ENCODE results near the gene PRDM2. TPM values are rescaled to one million over a fixed set of nuclear protein-coding genes. Genes with fewer than 3 reads are reported as not detected.
A peak's percentile ranks its signal among the peaks of the same experiment; 100 is the strongest.

Gene PRDM2
- total RNA-seq, 2 donors from 2014 or later, result 43.0 to 45.4 TPM

DNA sequence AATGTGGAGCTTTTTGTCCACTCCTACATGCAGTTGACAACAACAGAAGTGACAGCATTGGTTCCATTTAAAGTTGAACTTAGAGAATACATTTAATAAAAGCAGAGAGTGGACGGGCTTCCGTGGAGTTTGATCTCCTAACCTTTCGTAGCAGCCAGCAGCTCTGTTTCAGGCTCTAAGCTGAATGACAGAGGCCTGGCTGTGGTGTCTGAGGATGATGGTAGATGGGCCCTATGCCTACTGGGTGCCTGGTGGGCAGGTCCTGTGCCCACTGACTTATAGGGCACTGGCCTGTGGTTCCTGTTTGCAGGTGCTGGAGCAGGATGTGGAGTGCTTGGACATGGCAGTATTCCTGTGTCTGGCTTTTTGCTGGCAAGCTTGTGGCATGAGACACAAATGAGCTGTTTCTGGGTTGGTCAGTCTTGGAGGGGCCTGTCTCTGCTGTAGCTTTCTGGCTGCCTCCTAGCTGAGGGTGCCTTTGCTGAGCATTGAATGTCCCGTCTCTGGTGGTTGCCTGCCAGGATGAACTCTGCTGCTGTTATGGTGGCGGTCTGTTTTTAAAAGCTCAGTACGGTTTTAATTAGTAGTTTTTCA, 54.6 kb downstream of the PRDM2 start:
- Histone ChIP-seq H3K27me3 (replicated peaks; ENCODE audit: insufficient read depth) (no peaks in the 10 kb centered on the region), H3K27ac (peak overlapping the region; percentile 27 to 34), H3K4me1 (ENCODE audit: control insufficient read depth in 1 of 2, low read depth in 2 of 2) (peaks cover 70 to 82% of the 10 kb centered on the region in 2 donors)

DNA sequence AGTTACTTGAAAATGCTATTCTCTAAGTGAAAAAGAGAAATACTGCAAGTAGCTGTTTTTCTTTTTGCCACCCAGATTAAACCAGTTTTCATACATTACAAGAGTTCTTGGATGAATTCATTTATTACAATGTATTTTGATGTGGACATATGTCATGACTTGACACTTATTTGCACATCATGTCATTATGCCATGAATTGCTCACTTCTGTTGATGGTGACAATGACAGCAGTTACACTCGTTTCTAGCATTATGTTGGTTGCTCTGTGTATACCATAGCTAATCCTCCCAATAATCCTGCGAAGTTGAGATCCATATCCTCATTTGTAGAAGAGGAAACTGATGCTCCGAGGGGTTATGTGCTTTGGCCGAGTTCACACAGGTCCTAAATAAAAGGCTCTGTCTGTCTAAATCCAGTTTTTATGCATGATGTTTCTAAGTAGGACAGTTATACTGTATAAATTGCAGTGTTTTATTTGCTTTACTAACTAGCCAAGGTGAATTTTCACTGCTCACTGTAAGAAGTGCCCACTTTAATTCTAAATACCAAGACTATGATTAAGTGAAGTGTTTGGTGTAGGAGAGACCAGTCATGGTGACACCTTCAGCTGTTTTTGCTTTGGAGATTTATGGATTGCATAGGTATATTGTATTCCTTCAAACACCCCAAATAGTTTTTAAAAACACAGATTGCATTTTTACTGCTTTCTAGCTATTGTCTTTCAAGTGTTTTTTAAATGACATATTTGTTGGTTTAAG, 56.7 kb downstream of the PRDM2 start:
- Histone ChIP-seq H3K27ac (peak overlapping the region in 1 of 2 donors; percentile 40), H3K27me3 (replicated peaks; ENCODE audit: insufficient read depth) (no peaks in the 10 kb centered on the region), H3K36me3 (no peaks in the 10 kb centered on the region), H3K9me3 (no peaks in the 10 kb centered on the region), H3K4me3 (peak overlapping the region; percentile 21), H3K4me1 (ENCODE audit: control insufficient read depth in 1 of 2, low read depth in 2 of 2) (peaks cover 55 to 82% of the 10 kb centered on the region in 2 donors)
- TF ChIP-seq, protein P1, sequence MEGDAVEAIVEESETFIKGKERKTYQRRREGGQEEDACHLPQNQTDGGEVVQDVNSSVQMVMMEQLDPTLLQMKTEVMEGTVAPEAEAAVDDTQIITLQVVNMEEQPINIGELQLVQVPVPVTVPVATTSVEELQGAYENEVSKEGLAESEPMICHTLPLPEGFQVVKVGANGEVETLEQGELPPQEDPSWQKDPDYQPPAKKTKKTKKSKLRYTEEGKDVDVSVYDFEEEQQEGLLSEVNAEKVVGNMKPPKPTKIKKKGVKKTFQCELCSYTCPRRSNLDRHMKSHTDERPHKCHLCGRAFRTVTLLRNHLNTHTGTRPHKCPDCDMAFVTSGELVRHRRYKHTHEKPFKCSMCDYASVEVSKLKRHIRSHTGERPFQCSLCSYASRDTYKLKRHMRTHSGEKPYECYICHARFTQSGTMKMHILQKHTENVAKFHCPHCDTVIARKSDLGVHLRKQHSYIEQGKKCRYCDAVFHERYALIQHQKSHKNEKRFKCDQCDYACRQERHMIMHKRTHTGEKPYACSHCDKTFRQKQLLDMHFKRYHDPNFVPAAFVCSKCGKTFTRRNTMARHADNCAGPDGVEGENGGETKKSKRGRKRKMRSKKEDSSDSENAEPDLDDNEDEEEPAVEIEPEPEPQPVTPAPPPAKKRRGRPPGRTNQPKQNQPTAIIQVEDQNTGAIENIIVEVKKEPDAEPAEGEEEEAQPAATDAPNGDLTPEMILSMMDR (IDR thresholded peaks at IDR 0.05), result no peak
- ATAC-seq (ENCODE audit: insufficient number of reproducible peaks, low FRiP score, low read depth) (no peak), DNase-seq (ENCODE audit: low spot score) (no peak)

More for the DNA sequence above, 54.6 kb downstream of the PRDM2 start:
- TF ChIP-seq, protein P1 (IDR thresholded peaks at IDR 0.05), result no peak
- no peak for DNase-seq (ENCODE audit: low spot score)
- Histone ChIP-seq H3K4me3 (no peak overlapping the region), H3K36me3 (no peaks in the 10 kb centered on the region), H3K9me3 (no peaks in the 10 kb centered on the region)
- no peak for ATAC-seq (ENCODE audit: insufficient number of reproducible peaks, low FRiP score, low read depth)

DNA sequence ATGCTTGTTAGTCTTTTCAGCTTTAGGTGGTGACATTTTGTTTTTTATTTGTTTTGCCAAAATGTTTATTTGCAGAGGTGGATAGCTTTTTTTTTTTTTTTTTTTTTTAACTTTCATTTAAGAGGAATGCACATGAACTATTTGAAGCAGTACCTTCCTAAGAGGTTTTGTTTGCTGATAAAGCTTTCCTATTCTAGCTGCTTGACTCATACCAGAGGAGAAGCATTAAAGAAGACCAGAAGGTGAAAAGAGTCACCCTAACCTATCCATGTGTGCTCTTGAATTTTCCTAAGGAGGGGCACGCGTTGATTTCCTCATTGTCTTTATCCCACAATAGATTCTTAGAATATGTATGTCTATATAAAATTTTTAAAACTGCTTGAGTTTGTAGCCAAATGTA, 57.7 kb downstream of the PRDM2 start:
- DNase-seq (ENCODE audit: low spot score) (no peak), ATAC-seq (ENCODE audit: insufficient number of reproducible peaks, low FRiP score, low read depth) (no peak)
- TF ChIP-seq, protein P1 (IDR thresholded peaks at IDR 0.05), result no peak
- peaks cover 48 to 78% of the 10 kb centered on the region in 2 donors for H3K4me1 ChIP-seq (ENCODE audit: control insufficient read depth in 1 of 2, low read depth in 2 of 2)
- no peak overlapping the region for H3K4me3 ChIP-seq
- H3K27ac ChIP-seq, result no peak overlapping the region
- H3K36me3 ChIP-seq, result no peaks in the 10 kb centered on the region
- no peaks in the 10 kb centered on the region for H3K9me3 ChIP-seq
- H3K27me3 ChIP-seq (replicated peaks; ENCODE audit: insufficient read depth), result no peaks in the 10 kb centered on the region

DNA sequence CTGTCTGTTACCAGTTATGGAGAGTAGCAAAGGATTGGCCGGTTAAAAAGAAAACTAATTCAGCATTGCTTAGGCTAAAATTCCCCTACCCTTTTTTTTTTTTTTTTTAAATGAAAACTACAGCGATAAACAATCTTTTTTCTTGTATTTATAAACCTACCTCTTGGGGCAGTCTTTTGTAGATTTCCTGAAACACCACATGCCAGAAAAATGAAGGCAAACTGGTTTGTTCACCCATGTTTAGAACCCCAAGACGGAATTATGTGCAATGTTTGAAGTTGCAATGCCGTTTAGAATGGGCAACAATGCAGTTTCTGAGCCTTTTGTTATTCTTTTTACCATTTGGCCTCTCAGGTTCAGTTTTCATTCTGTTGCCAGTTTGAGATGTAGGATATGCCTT, 59.1 kb downstream of the PRDM2 start:
- no peak for ATAC-seq (ENCODE audit: insufficient number of reproducible peaks, low FRiP score, low read depth)
- DNase-seq (ENCODE audit: low spot score), result no peak
- Histone ChIP-seq H3K4me1 (ENCODE audit: control insufficient read depth in 1 of 2, low read depth in 2 of 2) (peaks cover 50 to 77% of the 10 kb centered on the region in 2 donors), H3K4me3 (no peak overlapping the region), H3K27me3 (replicated peaks; ENCODE audit: insufficient read depth) (no peaks in the 10 kb centered on the region), H3K27ac (no peak overlapping the region), H3K36me3 (no peaks in the 10 kb centered on the region), H3K9me3 (no peaks in the 10 kb centered on the region)
- TF ChIP-seq, protein P1 (IDR thresholded peaks at IDR 0.05), result no peak

DNA sequence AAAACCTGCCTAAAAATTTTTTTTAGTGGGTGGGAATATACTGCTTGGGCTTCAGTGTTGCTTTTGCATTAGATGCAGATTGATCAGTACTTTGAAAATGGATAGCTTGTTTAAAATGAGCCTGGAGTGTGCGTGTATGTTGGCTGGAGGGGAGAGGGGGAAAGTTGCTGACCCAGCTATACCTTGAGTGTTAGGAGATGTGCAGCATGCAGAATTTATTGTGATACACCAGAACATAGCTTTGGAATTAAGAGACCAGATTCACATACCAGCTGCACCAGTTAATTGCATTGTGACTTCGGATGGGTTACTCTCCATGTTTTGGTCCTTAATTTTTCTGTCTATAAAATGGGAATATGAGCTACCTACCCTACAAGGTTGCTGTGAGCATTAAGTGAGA, 60.4 kb downstream of the PRDM2 start:
- DNase-seq (ENCODE audit: low spot score), result no peak
- no peak for ATAC-seq (ENCODE audit: insufficient number of reproducible peaks, low FRiP score, low read depth)
- Histone ChIP-seq H3K36me3 (no peaks in the 10 kb centered on the region), H3K4me1 (ENCODE audit: control insufficient read depth in 1 of 2, low read depth in 2 of 2) (peaks cover 50 to 78% of the 10 kb centered on the region in 2 donors), H3K27ac (no peak overlapping the region), H3K4me3 (no peak overlapping the region), H3K27me3 (replicated peaks; ENCODE audit: insufficient read depth) (no peaks in the 10 kb centered on the region), H3K9me3 (no peaks in the 10 kb centered on the region)
- TF ChIP-seq, protein P1 (IDR thresholded peaks at IDR 0.05), result no peak

All from thoracic aorta (tissue), 2 donors.